ENCODE results near the gene KIAA1614. TPM values are rescaled to one million over a fixed set of nuclear protein-coding genes. Genes with fewer than 3 reads are reported as not detected.

The KIAA1614 gene
- total RNA-seq, 1 donor = 6.9 TPM

GRCh38 chr1:180920193-180920592, 7.5 kb downstream of the KIAA1614 start:
- DNase-seq (ENCODE audit: low read depth) = no peak
- TF ChIP-seq CTCF (IDR thresholded peaks at IDR 0.05; ENCODE audit: insufficient read depth, low read depth, low read length) = no peak

GRCh38 chr1:180920702-180921101, 8.0 kb downstream of the KIAA1614 start:
- DNase-seq (ENCODE audit: low read depth) = no peak
- no peak overlapping the region for H3K4me3 ChIP-seq (ENCODE audit: low read depth, low read length)
- TF ChIP-seq CTCF (IDR thresholded peaks at IDR 0.05; ENCODE audit: insufficient read depth, low read depth, low read length) = peak; percentile 28

More at GRCh38 chr1:180920193-180920592, 7.5 kb downstream of the KIAA1614 start:
- no peak overlapping the region for H3K4me3 ChIP-seq (ENCODE audit: low read depth, low read length)

GRCh38 chr1:180921386-180921785, 8.7 kb downstream of the KIAA1614 start:
- no peak for DNase-seq (ENCODE audit: low read depth)
- no peak overlapping the region for H3K4me3 ChIP-seq (ENCODE audit: low read depth, low read length)
- no peak for TF ChIP-seq CTCF (IDR thresholded peaks at IDR 0.05; ENCODE audit: insufficient read depth, low read depth, low read length)

GRCh38 chr1:180921891-180922630, 9.4 kb downstream of the KIAA1614 start:
- H3K4me3 ChIP-seq (ENCODE audit: low read depth, low read length) = no peak overlapping the region
- no peak for TF ChIP-seq CTCF (IDR thresholded peaks at IDR 0.05; ENCODE audit: insufficient read depth, low read depth, low read length)
- no peak for DNase-seq (ENCODE audit: low read depth)

GRCh38 chr1:180922631-180923015, 9.9 kb downstream of the KIAA1614 start:
- no peak for DNase-seq (ENCODE audit: low read depth)
- no peak for TF ChIP-seq CTCF (IDR thresholded peaks at IDR 0.05; ENCODE audit: insufficient read depth, low read depth, low read length)
- no peak overlapping the region for H3K4me3 ChIP-seq (ENCODE audit: low read depth, low read length)

- no peak overlapping the region for H3K4me3 ChIP-seq (ENCODE audit: low read depth, low read length)
- no peak for TF ChIP-seq CTCF (IDR thresholded peaks at IDR 0.05; ENCODE audit: insufficient read depth, low read depth, low read length)
- peak; percentile 16 for DNase-seq (ENCODE audit: low read depth)
These were observed 10.5 kb downstream of the KIAA1614 start for GRCh38 chr1:180923021-180923841.
